ENCODE results near the gene MS4A4E.
A peak's percentile ranks its signal among the peaks of the same experiment; 100 is the strongest.
"Not testable (repeated sequence)": the region's sequence is repeated elsewhere in the genome, so short reads cannot be mapped to it uniquely, and the experiment has no call there.

The MS4A4E gene

DNA sequence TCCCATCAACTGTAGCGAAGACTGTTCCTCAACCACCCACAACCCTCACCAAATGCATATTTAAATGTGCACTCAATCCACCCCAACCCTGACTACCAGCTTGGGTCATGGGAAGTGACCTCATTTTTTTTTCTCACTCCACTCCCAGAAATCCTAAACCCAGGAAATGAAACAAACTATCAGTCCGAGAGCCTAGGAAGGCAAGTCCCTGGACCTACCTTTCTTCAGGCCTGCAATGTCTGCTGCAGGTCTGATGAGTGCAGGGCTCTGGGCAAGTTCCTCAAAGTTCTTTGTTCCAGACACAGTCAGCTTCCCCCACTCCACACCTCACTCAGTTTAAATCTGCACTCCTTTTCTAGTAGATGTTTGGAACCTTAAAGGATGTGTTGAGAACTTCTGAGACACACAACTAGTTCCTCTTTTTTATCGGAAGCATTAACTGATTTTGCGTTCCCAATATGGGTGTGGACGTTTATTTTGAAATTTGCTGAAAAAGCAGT is at the start of gene MS4A4E:
Gene MS4A4E (minus strand): TSS at position 398 of the 500 bp plus-strand sequence. CDS start 13,082 bp downstream, outside the sequence.
- DNase-seq, result peak in 1 of 2 donors; percentile 52

DNA sequence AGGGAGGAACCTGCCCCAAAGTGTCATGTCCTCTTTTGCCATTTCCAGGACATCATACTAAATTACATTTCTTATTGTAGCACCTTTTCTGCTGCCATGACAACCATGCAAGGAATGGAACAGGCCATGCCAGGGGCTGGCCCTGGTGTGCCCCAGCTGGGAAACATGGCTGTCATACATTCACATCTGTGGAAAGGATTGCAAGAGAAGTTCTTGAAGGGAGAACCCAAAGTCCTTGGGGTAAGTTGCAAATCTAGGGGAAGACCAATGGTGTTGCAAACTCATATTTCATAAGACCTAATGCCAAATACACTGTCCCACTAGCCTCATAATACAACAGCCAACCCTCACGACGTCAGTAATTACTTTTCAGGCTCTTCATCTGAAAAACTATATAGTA is 49.2 kb upstream of the MS4A4E start:
- DNase-seq, result no peak

DNA sequence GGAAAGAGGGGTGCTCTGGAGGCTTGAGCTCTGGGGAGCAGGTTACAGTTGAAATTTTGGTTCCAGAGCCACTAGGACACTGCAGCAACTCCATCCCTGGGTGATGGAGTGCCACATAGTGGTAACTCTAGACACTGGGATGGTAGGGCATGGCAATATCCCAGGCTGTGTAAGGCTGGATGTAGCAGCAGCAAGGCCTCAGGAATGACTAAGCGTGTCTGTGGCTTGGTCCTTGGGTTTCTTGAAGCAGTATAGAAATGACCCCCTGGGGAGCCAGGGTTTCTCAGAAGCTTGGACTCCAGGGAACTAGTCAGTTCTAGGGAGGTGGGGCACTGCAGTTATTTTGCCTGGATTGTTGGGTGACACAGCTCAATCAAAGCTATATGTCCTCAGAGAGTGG is 45.6 kb upstream of the MS4A4E start:
- no peak for DNase-seq

DNA sequence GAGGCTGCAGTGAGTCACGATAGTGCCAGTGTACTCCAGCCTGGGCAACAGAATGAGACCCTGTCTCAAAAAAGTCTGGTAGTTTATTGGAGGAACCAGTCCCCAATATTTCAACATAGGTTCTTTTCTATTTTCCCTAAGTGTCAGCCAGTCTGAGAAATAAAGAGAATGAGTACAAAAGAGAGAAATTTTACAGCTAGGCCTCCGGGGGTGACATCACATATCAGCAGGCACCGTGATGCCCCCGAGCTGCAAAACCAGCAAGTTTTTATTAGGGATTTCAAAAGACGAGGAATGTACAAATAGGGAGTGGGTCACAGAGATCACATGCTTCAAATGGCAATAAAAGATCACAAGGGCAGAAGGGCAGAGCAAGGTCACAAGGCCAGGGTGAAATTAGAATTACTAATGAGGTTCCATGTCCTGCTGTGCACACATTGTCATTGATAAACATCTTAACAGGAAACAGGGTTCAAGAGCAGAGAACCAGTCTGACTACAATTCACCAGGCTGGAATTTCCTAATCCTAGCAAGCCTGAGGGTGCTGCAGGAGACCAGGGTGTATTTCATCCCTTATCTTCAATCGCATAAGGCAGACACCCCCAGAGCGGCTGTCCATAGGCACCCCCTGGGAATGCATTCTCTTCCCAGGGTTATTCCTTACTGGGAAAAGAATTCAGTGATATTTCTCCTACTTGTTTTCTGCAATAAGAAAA is 42.6 kb upstream of the MS4A4E start:
- DNase-seq, result not testable (repeated sequence)

DNA sequence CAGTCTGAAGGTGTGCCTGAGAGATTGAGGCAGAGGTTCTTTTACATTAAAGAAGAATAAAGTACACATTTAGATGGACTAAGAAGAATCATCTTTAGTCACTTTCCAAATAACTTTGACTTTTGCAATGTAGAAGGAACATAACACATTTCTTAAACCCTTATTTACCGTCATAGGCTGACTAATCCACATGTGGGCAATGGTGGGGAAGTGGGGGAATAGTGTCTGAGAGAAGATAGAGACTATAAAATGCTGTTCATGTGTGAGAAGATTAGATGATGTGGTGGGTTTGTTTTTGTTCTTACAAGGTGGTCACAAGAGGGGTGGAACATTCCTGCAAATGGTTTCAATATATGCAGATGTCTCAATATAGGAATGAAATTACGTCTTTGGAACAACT is 39.3 kb upstream of the MS4A4E start:
- DNase-seq, result no peak

DNA sequence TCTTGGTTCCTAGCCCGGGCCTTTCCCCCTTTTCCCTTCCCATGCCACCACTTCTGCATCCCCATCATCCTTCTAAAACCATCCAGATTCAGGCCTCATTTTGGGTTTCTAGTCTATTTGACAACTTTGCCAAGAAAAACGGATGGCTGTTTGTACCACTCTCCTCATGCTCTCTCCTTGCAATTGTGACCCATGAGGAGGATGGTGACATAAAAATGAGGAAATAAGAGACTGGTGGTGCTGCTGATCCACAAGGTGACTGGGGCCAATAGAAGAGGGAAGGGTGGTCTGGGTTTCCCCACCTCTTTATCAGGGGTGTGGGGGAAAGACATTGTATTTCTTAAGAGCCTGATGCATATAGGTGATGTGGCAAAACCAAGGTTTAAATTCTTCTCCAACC is 38.5 kb upstream of the MS4A4E start:
- DNase-seq, result no peak

DNA sequence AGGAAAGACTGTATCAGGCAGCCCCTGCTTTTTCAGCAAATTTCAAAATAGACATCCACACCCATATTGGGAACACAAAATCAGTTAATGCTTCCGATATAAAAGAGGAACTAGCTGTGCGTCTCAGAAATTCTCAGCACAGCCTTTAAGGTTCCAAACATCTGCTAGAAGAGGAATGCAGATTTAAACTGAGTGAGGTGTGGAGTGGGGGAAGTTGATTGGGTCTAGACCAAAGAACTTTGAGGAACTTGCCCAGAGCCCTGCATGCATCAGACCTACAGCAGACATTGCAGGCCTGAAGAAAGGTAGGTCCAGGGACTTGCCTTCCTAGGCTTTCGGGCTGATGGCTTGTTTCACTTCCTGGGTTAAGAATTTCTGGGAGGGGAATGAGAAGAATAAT is 37.5 kb upstream of the MS4A4E start, which contains the start of gene MS4A4A:
Gene MS4A4A (plus strand): TSS at position 255 of the 400 bp plus-strand sequence. CDS start 10 bp downstream, at position 265.
- DNase-seq, result peak in 1 of 2 donors; percentile 84

DNA sequence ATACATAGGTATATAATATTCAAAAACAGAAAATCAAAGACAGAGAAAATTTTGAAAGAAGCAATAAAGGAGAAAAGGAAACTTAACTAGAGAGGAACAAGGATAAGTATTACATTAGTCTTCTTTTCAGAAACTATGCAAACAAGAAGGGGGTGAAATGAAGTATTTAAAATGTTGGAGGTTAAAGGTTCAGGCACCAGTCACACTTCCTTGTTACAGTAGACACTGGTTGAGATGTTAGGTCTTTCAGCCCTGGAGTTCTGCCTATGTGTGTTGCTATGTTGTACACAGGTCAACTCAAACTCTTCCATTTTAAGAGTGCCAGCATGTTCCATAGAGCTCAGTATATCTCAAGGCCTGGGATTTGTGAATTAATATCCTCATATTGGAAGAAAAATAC is 31.5 kb upstream of the MS4A4E start:
- DNase-seq, result no peak

DNA sequence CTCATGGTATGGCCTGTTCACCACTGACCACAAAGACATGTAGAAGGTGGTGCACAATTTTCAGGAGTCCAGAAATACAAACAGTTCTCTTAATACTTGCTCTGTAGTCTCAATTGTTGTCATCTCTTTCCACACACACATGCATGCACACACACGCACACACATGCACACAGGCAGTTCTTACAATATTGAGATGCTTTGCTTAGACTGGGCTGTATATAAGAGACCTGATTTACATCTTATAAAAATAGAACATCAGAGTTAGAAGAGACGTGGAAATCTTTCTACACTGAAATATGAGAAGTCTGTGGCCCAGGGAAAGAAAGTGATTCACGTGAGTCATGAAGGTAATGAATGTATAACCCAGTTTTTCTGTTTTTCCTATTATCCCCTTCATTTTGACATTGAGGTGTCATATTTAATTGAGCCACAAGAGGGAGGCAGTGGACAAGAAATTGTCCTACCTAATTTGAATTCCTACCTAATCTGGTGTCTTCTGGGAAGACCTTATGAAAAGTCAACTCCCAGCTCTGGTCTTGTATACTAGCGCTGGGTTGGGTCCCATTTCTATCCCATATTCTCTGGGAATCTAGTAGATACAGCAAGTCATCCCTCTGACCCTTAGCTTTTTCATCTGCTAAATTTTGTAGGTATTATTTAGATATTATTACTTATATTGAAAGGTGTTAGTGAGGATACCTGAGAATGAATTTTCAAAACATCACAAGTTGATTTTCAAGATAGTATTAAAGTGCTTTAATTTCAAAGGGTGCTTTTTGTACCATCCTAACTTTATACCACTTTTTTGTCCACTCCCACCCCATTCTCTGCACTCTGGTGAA is 22.7 kb upstream of the MS4A4E start:
- DNase-seq, result peak in 1 of 2 donors; percentile 34

DNA sequence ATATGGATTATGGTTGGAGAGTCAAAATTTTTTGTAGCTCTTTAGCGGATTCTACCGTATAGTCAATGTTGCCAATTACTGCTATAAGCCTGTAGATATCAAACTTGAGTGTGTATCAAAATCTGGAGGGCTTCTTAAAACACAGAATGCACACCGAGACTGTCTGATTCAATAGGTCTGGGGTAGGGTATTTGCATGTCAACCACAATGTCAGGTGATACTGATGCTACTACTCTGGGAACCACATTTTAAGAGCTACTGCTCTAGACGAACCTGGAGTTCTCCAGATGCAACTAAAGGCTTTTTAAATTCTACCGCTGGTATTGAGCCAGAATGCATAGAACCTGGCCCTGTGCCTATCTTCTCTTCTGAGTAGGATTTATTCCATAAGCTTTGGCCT is 21.7 kb upstream of the MS4A4E start:
- no peak for DNase-seq

DNA sequence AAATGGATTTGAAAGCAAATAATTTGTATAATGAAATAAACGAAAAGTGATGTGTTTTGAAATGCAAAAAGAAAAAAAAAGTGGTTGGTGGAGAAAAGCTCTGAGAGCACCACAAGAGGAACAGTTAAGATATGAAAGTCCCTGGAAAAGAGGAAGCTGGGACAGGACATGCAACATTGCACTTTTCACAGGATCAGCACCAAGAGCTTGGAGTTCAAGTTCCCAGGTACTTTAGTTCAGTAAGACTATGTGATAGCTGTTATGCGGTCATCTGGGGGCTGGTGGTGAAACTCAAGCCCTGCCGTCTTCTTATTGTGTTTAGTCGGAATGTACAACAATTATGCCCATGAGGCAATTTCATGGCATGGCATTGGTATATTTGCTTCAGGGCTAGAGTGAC is 20.5 kb upstream of the MS4A4E start:
- no peak for DNase-seq

DNA sequence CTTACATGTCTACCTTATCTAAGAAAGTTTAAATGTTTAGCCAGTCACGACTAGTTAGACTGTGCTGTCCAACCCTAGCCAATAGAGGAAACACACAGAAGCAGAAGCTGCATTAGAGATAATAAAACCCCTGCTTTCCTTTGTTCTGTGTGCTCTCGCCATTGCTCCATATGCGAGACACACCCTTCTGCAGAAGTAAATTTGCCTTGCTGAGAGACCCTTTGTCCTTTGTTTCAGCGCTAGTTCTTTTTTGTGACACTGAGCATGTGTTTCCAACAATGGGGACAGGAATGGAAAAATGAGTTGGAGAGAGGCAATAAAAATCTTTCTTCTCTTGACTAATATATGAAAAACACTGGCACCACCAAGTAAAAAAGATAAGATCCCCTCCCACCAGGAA is 18.1 kb upstream of the MS4A4E start:
- no peak for DNase-seq

DNA sequence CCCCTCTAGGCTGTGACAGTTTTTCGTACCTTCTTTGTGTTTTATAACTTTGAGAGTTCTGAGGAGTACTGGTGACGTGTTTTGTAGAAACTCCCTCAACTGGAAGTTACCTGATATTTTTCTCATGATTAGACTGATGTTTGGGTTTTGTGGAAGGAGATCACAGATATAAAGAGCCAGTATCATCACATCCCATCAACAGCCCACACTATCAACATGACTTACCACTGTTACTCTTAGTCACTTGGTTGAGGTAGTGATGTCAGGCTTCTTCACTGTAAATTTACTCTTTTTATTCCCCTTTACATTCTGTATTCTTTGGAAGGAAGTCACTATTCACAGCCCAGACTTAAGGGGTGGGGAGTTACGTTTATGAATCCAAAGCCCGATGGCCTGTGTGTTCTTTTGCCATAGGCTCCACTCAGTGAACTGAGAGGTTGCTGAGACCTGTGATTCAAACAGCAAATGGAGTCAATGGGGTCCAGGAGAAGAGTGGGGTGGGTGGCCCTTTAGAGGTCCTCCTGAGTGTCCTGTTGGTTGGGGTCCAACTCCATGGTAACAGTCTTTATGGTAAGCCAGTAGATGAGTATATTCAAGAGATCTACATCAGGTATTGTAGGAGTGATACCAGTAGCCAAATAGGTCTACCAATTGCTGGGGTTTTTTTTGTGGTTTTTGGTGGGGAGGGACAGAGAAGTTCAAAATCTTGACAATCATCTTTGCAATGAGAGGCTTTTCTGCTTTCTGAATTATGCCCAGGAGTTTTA is 15.2 kb upstream of the MS4A4E start:
- no peak for DNase-seq

DNA sequence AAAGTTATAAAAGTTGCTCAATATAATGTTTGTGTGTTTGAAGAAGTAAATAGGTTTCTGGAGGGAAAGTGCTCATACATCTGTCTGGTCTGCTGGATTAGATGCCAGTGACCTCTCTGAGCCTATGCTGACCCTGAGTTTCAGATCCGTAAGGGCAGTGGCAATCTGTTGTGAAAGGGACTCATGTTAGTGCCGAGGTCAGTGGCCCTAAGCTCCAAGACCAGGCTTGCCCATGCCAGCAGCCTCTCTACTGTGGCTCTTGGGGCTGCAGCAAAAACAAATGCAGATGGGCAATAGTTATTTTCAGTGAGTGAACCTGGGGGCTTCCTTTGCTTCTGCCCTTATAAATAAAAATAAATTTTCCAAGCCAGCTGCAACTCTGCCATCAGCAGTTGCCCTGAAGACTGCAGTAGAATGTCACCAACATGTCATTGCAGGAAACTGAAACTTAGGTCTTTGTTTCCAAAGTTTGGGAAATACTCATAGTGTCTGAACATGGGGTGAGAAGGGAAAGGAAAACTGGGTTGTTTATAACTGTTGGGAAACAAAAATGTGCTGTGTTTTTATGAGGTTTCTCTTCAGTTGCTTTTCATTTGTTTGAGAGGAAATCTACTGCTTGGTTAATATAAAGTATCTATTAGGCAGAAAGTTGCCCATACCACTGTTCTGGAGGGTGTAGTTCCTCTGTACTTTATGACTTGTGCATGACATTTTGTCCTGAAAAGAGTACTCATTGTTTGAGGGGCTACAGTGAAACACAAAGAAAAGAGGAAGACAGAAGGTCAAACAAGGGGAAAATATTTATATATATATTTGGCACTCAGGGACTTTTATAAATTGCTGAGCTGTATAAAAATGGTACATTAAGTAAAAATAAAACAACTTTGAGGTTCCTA is 9.5 kb upstream of the MS4A4E start:
- no peak for DNase-seq

DNA sequence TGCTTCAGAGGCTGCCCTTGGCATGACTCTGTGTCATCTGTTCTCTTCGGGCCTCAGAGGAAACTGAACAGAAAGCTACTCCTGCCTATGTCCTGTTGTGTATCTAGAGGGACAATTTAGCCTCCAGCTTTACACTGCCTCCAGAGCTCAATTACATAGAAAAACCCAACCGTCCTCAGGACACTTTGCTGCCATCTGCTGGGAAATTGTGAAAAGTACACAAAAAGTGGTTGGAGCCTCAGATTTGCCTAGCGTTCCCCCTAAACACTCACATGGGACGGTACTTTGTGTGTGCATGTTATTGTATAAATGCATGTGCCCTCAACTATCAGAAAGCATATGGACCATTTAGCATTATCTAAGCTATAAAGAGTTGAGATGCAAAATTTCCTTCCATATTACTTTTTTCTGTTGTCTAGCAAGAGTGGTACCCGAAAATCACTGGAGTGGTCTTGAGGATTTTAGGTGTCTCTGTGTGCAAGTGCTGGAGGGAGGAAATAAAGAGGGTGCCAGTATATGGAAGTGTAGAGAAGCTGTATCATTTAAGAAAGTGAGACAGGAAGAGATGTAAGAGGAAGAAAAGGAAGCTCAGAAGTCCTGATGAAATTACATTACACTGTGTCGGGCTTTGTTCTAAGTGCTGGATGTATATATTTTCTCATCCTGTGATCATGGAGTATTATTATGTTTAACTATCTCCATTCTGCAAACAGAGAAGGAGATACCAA is 8.7 kb upstream of the MS4A4E start:
- no peak for DNase-seq

DNA sequence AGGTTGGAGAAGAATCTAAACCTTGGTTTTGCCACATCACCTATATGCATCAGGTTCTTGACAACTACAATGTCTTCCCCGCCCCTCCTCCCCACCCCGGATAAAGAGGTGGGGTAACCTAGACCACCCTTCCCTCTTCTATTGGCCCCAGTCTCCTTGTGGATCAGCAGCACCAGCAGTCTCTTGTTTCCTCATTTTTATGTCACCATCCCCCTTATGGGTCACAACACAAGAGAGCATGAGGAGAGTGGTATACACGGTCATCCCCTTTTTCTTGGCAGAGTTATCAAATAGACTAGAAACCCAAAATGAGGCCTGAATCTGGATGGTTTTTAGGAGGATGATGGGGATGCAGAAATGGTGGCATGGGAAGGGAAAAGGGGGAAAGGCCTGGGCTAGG is 1.2 kb downstream of the MS4A4E start:
- no peak for DNase-seq

DNA sequence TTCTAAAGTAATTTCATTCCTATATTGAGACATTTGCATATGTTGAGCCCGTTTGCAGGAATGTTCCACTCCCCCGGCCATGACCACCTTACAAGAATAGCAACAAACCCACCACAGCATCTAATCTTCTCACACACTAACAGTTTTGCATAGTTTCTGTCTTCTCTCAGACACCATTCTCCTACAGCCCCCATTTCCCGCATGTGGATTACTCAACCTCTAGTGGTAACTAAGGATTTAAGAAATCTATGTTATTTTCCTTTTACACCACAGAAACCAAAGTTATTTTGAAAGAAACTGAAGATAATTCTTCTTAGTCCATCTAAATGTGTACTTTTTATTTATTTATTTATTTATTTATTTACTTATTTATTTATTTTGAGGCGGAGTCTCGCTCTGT is 2.3 kb downstream of the MS4A4E start:
- DNase-seq, result no peak

DNA sequence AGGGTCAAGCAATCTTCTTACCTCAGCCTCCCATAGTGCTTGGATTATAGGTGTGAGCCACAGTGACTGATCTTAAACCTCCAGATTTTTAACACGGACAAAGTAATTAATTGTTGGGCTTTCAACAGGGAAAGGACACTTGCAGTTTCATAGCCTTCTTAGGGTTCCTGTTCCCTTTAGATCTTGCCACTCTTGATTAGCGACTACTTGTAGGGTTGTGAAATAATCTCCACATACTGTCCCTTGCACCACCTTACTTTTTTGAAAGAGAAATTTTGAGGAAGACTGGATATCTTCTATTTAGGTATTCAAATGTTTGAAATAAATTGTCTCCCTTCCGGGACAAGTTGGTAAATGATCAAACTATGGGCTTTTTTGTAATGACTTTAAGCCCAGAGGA is 7.6 kb downstream of the MS4A4E start:
- no peak for DNase-seq

DNA sequence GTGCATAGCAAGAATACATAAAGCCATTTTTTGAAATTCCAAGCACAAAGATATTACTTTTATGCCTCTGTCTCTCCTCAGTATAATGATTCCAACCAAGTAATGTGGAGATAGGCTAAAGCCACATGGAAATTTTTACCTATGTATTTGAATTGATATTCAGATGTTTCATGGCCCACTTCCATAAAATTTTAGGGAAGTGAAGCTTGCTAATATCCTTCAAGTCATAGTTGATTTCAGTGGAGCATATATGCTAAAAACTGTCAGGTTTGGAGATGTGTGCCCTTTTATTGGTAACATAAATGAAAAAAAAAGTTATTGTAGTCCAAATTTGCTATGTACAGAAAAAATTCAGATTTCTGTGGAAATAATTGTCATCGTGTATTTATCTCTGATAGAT is 12.3 kb downstream of the MS4A4E start:
- no peak for DNase-seq

DNA sequence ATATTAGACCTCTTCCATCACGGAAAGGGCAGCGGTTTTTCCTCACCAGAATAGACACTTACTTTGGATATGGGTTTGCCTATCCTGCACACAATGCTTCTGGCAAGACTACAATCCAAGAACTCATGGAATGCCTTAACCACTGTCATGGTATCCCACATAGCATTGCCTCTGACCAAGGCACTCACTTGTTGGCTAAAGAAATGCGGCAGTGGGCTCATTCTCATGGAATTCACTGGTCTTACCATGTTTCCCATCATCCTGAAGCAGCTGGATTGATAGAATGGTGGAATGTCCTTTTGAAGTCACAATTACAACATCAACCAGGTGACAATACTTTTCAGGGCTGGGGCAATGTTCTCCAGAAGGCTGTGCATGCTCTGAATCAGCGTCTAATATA is 20.8 kb downstream of the MS4A4E start:
- DNase-seq, result no peak

DNA sequence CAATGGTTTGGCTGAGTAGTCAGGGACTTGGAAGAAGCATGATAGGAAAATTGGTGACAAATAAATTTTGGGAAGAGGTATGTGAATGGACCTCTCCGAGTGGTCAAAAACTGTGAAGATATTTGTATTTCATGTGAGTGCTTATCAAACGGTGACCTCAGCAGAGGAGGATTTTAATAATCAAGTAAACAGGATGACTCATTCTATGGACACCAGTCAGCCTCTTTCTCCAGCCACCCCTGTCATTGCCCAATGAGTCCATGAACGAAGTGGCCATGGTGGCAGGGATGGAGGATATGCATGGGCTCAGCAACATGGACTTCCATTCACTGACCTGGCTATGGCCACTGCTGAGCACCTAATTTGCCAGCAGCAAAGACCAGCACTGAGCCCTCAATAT is 21.2 kb downstream of the MS4A4E start:
- no peak for DNase-seq

Data from bone marrow (tissue), 2 donors.